HG03457 (cell line): Measurements from ENCODE around the gene B3GLCT.

Experiments
- ATAC-seq: cut with Tn5 transposase; IDR thresholded peaks from one replicate; pipeline ENCODE4 v1.9.1; 2021; ENCODE audit warnings: moderate number of reproducible peaks; ENCODE audit not compliant: unreplicated experiment

The B3GLCT gene

DNA sequence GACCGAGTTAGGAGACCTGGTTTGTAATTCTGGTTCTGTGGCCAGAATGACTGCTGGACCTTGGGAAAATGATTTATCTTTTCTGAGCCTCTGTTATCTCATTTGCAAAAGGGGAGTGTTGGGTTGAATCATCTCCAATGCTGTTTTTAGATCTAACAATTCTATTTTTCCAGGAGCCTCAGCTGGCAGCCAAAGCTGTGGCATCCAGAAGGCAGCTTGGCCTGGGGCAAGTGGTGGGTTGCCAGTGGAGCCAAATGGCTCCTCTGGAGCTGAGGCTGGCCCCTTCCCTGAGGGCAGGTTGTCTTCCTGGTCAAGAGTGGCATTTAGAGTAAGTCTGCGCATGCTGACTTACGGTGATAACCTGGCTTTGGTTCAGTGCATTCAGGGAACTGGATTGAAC, 21.3 kb downstream of the B3GLCT start:
- ATAC-seq: no peak

DNA sequence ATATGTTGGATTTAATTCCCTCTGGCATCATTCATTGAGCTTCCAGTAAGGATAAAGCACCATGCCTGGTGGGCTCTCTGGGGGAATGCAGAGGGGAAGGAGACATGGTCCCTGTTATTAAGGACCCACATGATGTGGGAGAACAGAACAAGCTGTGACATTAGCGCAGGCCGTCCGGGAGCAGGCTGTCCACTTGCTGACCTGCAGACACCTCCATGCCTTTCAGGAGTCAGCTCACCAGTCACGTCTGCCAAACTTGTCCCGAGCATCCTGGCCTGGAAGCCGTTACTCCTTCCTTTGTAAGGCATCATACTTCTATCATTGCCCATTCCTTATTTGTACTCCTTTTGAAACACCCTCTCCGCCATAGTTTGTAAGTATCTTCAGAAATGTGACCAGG, 23.4 kb downstream of the B3GLCT start:
- ATAC-seq: no peak

DNA sequence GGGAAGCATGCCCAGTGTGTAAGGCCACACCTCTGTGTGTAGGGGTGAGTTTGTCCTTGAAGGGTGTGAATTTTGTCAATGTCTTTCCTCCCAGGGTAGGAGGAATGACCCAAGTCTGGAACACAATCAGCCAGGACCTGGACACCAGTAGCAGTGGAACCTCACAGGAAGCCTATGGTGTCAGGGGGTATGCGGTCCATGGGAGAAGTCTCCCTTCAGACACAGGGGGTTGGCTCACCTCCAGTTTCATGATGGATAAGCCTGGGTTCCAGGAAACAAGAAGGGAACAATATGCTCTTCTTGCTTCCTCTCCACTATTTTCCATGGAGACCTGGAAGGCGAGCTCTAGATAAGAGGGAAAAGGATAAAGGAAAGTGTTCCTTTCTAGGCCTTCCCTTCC, 23.9 kb downstream of the B3GLCT start:
- no peak for ATAC-seq

- ATAC-seq: no peak
Measured at GRCh38 chr13:31224174-31224669, 24.4 kb downstream of the B3GLCT start.

DNA sequence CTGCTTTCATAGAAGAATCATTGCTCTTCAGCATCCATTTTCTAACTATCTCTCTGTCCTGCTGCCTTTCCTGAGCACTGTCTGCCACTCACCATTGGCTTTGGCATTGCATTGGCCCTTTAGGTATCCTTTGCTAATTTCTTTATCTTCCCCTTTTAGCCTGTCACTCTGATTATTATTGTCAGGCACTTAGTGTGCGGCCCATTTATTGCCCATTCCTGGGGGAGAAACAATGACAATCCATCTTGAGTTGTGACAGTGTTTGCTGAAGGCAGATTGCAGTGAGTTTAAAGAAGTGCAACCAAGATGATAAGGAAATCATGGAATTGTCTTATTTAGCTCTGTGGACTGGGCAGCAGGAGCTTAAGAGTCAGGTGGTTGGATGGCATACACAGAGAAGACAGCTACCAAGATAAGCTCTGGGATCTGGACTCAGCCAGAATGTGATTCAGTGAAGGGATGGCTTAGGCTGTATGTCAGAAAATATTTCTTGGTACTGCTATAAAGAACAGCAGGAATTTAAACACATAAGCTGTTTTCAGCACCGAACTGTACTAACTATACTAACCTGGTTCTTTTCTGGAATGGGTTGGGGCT, 25.3 kb downstream of the B3GLCT start:
- ATAC-seq: no peak

- no peak for ATAC-seq
Measured at GRCh38 chr13:31225998-31226675, 26.4 kb downstream of the B3GLCT start.

- no peak for ATAC-seq
Measured at GRCh38 chr13:31227063-31227462, 27.3 kb downstream of the B3GLCT start.

DNA sequence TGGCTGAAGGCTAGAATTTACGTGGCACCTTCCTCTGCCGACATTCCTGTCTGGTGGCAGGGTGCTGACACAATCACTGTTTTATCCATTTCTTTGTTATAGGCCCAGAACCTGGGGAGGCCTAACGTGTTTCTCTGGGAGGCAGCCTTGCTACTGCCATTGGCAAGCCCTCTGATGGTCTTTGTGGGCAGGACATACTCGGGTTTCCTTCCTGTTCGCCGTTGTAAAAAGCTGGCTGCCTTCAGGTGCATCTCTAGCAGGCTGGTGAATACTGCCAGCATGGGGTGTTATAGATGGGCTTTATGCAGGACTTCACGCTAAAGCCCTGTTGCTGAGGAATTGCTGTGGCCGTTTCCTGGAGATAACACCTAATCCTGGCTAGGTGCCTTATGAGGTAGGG, 28.1 kb downstream of the B3GLCT start:
- ATAC-seq: no peak

GRCh38 chr13:31234729-31235128, 35.0 kb downstream of the B3GLCT start:
- no peak for ATAC-seq

- ATAC-seq: no peak
Measured at GRCh38 chr13:31236211-31236786, 36.5 kb downstream of the B3GLCT start.

DNA sequence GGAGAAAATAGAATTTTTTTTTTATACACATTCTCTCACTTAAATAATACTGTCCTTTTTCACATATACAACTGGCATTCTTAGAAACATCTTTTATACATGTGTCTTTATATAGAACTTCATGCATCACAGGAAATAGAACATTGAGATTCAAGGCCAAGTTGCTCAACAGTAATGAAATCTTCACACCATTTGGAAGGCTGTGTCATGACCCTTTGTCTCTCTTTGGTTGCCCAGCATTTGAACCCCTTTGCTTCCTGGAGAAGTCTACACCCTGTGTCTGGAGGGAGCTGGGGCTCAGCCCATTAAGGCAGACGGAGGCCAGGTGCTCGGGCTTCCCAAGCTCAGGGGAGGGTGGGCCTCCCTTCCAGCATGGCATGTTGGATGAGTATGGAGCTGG, 41.1 kb downstream of the B3GLCT start:
- ATAC-seq: no peak

DNA sequence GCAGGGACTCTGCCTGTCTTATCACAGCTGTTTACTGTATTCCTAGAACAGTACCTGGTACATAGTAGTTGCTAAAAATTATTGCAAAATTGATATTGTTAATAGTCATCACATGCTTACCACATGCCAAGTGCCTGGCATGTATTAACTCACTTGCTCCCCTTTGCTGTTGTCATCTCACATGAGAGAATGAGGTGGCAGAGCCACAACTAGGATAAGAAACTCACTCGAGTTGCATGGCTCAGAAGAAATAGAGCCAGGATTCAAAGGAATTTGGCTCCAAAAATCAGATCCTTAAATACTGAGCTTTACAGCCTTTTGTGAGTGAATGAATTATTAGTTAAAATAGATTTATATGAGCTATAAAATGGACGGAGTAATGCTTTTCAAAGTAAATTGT, 42.6 kb downstream of the B3GLCT start:
- no peak for ATAC-seq

DNA sequence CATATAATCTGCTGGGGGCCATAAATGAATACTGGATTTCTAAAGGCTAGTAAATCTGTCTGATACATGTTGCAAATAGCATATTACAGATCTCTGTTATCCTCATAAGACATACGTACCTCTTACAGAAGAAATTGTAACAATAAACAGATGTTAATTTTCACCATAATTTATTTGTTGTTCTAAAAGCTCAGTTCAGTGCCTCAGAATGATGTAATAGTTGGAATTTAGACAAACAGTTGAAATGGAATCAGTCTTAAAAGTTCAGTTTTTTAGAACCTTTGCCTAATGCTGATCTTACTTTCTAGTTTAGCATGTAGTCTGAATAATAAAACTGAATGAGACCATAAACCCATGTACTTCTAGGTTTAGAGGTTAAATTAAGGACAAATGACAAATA, 43.1 kb downstream of the B3GLCT start:
- ATAC-seq: no peak

DNA sequence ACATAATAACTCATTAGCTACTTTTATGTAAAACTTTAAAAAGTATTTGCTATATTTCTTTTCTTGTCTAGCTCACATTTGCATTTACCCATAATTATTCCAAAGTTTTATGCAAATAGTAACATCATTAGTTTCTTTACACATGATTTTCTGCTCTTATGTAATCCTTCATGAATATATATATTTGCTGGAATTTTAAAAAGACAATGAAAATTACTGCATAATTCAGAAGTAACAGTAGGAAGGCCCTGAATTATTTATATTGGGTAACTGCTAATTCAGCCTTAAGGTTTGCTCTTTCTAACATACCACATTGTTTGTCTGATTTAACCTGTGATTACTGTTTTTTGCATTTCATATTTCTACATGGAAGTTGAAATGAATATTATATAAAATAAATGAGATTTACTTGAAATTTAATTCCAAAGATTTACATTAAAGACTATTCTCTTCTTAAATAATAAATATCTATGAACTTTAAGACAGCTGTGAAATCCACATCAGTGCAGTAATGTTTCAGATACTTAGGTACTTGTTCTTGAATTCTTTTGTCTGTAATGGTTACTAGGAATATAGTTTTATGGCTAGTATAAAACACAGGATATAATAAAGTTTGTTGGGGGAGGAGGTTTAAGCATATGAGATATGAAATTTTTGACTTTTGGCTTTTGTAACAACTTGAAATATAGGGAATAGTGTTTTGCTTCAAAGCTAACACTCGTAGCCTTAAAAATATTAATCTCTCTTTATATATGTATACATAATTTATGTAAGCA, 46.0 kb downstream of the B3GLCT start:
- ATAC-seq: no peak

GRCh38 chr13:31246918-31247317, 47.1 kb downstream of the B3GLCT start:
- ATAC-seq: no peak

- ATAC-seq: no peak
Measured at GRCh38 chr13:31248361-31248760, 48.6 kb downstream of the B3GLCT start.

DNA sequence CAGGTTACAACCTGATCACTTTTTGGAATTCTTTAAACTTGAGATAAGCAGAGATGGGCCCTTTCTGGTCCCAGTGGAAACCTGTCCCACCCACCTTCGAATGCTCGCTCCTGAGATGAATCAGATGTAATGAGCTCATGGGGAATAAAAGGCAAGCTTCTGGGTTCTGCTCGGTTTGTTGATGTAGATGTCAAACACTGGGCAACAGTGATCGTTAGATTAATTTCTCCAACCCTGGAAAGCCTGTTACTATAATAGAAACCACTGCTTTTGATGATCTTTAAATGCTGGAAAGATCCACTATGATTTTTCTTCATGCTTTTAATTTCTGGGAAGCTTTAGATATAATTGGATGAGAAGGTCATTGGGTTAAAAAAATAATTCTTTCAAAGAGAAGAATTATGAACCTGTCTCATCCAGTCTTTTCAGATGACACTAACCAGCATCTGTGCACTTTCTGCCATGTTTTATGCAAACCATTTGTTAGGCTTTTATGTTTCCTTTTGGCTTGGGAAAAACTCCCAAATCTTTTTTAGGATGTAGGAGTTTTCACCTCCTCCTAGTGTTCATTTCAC, 49.3 kb downstream of the B3GLCT start:
- ATAC-seq: no peak

DNA sequence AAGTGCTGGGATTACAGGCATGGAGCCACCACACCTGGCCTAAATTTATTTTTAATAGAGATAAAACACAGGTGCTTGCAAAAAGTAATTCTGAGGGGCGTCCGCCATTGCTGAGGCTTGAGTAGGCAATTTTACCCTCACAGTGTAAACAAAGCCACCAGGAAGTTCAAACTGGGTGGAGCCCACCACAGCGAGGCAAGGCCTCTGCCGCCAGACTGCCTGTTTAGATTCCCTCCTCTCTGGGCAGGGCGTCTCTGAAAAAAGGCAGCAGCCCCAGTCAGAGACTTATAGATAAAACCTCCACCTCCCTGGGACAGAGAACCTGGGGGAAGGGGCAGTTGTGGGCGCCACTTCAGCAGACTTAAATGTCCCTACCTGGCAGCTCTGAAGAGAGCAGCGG, 50.7 kb downstream of the B3GLCT start:
- ATAC-seq: no peak

- ATAC-seq: no peak
Measured at GRCh38 chr13:31261241-31261640, 61.5 kb downstream of the B3GLCT start.

DNA sequence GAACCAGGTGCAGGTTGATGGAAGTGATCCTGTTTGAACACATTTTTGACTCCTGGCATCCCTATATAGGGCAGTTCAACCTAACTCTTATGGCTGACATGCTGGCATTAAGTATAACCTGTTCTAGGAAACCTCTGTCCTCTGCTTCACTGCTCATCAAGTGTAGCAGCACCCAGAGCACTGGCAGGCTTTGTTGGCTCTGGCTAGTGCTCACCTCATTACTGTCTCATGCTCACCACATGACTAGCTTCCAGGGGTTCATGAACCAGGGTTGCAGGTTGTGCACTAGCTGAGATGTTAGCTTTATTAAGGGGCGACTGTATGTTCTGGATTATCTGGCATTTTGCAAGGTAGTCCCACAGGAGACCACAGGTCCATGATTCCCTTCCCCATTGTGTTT, 63.6 kb downstream of the B3GLCT start:
- ATAC-seq: no peak

DNA sequence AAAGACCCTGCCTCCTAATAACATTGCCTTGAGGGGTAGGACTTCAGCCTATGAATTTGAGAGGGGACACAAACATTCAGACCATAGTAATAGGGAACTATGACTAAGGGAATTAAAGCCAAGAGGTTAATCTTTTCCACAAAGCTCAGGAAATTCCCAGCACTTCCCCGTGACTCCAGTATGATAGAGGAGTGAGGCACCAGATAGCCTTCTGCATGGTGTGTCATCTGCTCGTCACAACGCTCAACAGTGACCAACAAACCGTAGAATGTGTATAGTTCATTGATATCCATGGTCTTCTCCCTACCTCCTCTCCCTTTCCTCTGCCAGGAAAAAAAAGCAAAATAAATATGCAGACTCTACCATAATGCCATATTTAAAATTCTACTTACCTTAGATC, 64.4 kb downstream of the B3GLCT start:
- ATAC-seq: no peak
